Heart left ventricle (tissue), 16 donors: ENCODE measurements around the gene PLAGL2. TPM values are rescaled to one million over a fixed set of nuclear protein-coding genes. Genes with fewer than 3 reads are reported as not detected.

ENCODE experiments used
- ATAC-seq, 4 donors: fragments of 200-7000 bp; cut with Tn5 transposase; one replicate each; pipeline ENCODE4 v1.9.1; 2020 to 2022; ENCODE audit warnings: moderate library complexity in 4 of 4, mild to moderate bottlenecking in 3 of 4, moderate number of reproducible peaks in 1 of 4
- DNase-seq, 5 donors: peaks; one replicate each; pipeline ENCODE4 v3.0.0-alpha.2; 2020
- H3K27ac ChIP-seq, 12 donors: fragments of 200-600 bp; sonication (generic) in 4 of 12; one replicate each; pipeline versions ENCODE4 v1.5.0 to v1.8.0; 2016 to 2022; ENCODE audit warnings: mild to moderate bottlenecking in 2 of 12
- H3K27me3 ChIP-seq, 9 donors: fragments of 200-600 bp; sonication (generic) in 2 of 9; one replicate each; pipeline versions ENCODE4 v1.5.1 to v1.8.0; 2016 to 2022; ENCODE audit warnings: mild to moderate bottlenecking in 3 of 9
- H3K36me3 ChIP-seq, 9 donors: fragments of 200-600 bp; sonication (generic) in 2 of 9; one replicate each; pipeline versions ENCODE4 v1.5.0 to v1.8.0; 2018 to 2022; ENCODE audit warnings: mild to moderate bottlenecking in 2 of 9
- H3K4me1 ChIP-seq, 12 donors: fragments of 200-600 bp; sonication (generic) in 4 of 12; one replicate each; pipeline versions ENCODE4 v1.5.0 to v1.8.0; 2016 to 2022; ENCODE audit warnings: mild to moderate bottlenecking in 3 of 12
- H3K4me3 ChIP-seq, 12 donors: fragments of 200-600 bp; sonication (generic) in 4 of 12; one replicate each; pipeline versions ENCODE4 v1.5.0 to v1.8.0; 2017 to 2022; ENCODE audit warnings: mild to moderate bottlenecking in 9 of 12, moderate library complexity in 4 of 12
- H3K9me3 ChIP-seq, 12 donors: fragments of 200-600 bp; sonication (generic) in 4 of 12; one replicate each; pipeline versions ENCODE4 v1.5.0 to v1.8.0; 2016 to 2022; ENCODE audit warnings: mild to moderate bottlenecking in 1 of 12
- POLR2A ChIP-seq, 2 donors: fragments of 450-650 bp; IDR thresholded peaks; one replicate each; pipeline ENCODE4 v1.6.1; 2017; ENCODE audit warnings: antibody characterized with exemption in 2 of 2, mild to moderate bottlenecking in 2 of 2, moderate library complexity in 2 of 2
- WGBS, 4 donors: extraction: QIAGEN DNeasy Blood & Tissue Kit in 2 of 4; methylation state at CpG; one replicate each; pipeline versions ENCODE4 v1.1.5 to v1.1.7; 2013 to 2018; 5-methylcytosine and 5-hydroxymethylcytosine counted together
- intact Hi-C, 10 donors: fragments of 100-400 bp; cut with DNase I; formaldehyde crosslinking; loops; one replicate each; pipeline versions ENCODE4 v1.11.1 to v1.14.2; 2022
- polyA plus RNA-seq, 2 donors: library from polyadenylated mRNA; stranded (reverse); fragments of 200-250 nt; gene quantifications; one replicate each; pipeline ENCODE4 v1.2.3, GENCODE V29; 2013
- total RNA-seq, 9 donors: library from RNA; depleted of rRNA in 2 of 9; stranded (reverse); fragments of >200 nt in 2 of 9; fragmentation: NEBNext Ultra II Directional in 3 of 9; extraction: Animal tissue kit (Norgen Biotek cat#: 25700) in 3 of 9; gene quantifications; one replicate each; pipeline versions ENCODE4 v1.1.0 to v1.2.4, GENCODE V29; 2016 to 2023
- TF ChIP-seq, protein P1 (sequence below), 12 donors: fragments of 200-600 bp; sonication (generic) in 4 of 12; IDR thresholded peaks; one replicate each; pipeline versions ENCODE4 v1.5.0 to v1.8.0; 2018 to 2022; ENCODE audit warnings: antibody characterized with exemption in 12 of 12, mild to moderate bottlenecking in 5 of 12
- donor health status: ischemic (EF 13 %, LVEDD 7.1; RV severe dilation, severe dysfunction).
- donor health status: healthy with polysubstance abuse.
- donor health status: DM: no; HTN: yes; CAD: no.
- donor health status: DM: no; HTN: no; CAD: no.
- donor health status: ischemic (EF 25% LVEDD 6.9; RV normal size, moderate dysfunction).
- donor health status: ischemic (EF 25% LVEDD 5.7; RV mildly dilated, moderate dysfunction).
- donor health status: healthy.
- donor health status: DM: yes; HTN: yes; CAD: no.
- donor health status: ischemic (EF 35%, LVEDD 5.7; RV mildly dilated, moderate dysfunction).
- donor health status: nonischemic (EF 11% LVEDD 7.7; RV severe dilation, severe dysfunction).
- donor health status: DM: yes; HTN: yes; CAD: no.
- donor health status: PGD.
- donor health status: ischemic (EF 29% LVEDD 5.4; RV normal size, mild dysfunction).
- donor health status: nonischemic (EF 23%, LVEDD 6.1; RV moderate dilation, normal function).

PLAGL2 gene
- total and polyA plus RNA-seq, 11 donors = 4.0 to 9.9 (median 6.3) TPM

DNA sequence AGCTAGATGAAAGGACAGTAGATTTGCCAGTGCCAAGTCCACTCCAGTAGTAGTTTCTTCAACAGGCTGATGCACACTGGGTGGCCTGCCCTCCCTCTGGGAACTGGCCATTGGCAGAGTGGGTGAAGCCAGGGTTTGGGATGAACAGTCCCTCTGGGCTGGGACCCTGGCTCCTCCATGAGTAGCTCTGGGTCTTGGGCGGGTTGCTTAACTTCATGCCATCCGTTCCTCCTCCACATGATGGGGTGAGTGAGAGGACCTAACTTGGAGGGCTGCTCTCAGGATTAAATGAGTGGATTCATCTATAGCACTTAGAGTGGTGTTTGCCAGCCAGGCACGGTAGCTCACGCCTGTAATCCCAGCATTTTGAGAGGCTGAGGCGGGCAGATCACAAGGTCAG, 47.2 kb downstream of the PLAGL2 start:
- H3K27me3 ChIP-seq = no peaks in the 10 kb centered on the region
- H3K27ac ChIP-seq = no peak overlapping the region
- ATAC-seq (no peak), DNase-seq (no peak)
- peaks cover 3 to 92% (median 86%) of the 10 kb centered on the region in 9 donors for H3K36me3 ChIP-seq
- intact Hi-C loops = no loop called here
- no peak for TF ChIP-seq POLR2A (IDR thresholded peaks at IDR 0.05)
- TF ChIP-seq, protein P1, sequence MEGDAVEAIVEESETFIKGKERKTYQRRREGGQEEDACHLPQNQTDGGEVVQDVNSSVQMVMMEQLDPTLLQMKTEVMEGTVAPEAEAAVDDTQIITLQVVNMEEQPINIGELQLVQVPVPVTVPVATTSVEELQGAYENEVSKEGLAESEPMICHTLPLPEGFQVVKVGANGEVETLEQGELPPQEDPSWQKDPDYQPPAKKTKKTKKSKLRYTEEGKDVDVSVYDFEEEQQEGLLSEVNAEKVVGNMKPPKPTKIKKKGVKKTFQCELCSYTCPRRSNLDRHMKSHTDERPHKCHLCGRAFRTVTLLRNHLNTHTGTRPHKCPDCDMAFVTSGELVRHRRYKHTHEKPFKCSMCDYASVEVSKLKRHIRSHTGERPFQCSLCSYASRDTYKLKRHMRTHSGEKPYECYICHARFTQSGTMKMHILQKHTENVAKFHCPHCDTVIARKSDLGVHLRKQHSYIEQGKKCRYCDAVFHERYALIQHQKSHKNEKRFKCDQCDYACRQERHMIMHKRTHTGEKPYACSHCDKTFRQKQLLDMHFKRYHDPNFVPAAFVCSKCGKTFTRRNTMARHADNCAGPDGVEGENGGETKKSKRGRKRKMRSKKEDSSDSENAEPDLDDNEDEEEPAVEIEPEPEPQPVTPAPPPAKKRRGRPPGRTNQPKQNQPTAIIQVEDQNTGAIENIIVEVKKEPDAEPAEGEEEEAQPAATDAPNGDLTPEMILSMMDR (IDR thresholded peaks at IDR 0.05) = no peak
- no peaks in the 10 kb centered on the region for H3K9me3 ChIP-seq
- WGBS, 4 donors = 91 to 100% (median 95%) methylated on average over 5 of the region's 5 CpGs
- H3K4me3 ChIP-seq = no peak overlapping the region
- H3K4me1 ChIP-seq = peaks cover 0 to 8% (median 5%) of the 10 kb centered on the region in 12 donors

GRCh38 chr20:32159766-32160221, 47.7 kb downstream of the PLAGL2 start:
- intact Hi-C loops = loop anchor here in 3 of 10 donors (5.0 to 10.0 kb wide), 3 partner anchors 325 to 495 kb away; no protein-coding TSS in a partner anchor
- H3K4me1 ChIP-seq = peaks cover 2 to 13% (median 10%) of the 10 kb centered on the region in 12 donors
- 74 to 89% (median 81%) methylated on average over 5 of the region's 5 CpGs for WGBS, 4 donors
- no peak overlapping the region for H3K27ac ChIP-seq
- DNase-seq (no peak), ATAC-seq (no peak)
- H3K36me3 ChIP-seq = peaks cover 3 to 87% (median 83%) of the 10 kb centered on the region in 9 donors
- H3K27me3 ChIP-seq = no peaks in the 10 kb centered on the region
- no peaks in the 10 kb centered on the region for H3K9me3 ChIP-seq
- no peak overlapping the region for H3K4me3 ChIP-seq
- TF ChIP-seq, protein P1 (IDR thresholded peaks at IDR 0.05) = no peak
- no peak for TF ChIP-seq POLR2A (IDR thresholded peaks at IDR 0.05)

GRCh38 chr20:32158943-32159660, 48.4 kb downstream of the PLAGL2 start:
- Histone ChIP-seq H3K36me3 (peaks cover 3 to 87% (median 82%) of the 10 kb centered on the region in 9 donors), H3K4me3 (no peak overlapping the region), H3K4me1 (peaks cover 3 to 19% (median 14%) of the 10 kb centered on the region in 12 donors), H3K27me3 (no peaks in the 10 kb centered on the region), H3K27ac (no peak overlapping the region), H3K9me3 (no peaks in the 10 kb centered on the region)
- TF ChIP-seq POLR2A (IDR thresholded peaks at IDR 0.05) = no peak
- TF ChIP-seq, protein P1 (IDR thresholded peaks at IDR 0.05) = no peak
- WGBS, 4 donors = 93 to 99% (median 97%) methylated on average over 4 of the region's 4 CpGs
- intact Hi-C loops = loop anchor here in 3 of 10 donors (5.0 to 10.0 kb wide), 3 partner anchors 326 to 496 kb away; no protein-coding TSS in a partner anchor
- DNase-seq = no peak
- ATAC-seq = no peak

- peaks cover 3 to 19% (median 14%) of the 10 kb centered on the region in 12 donors for H3K4me1 ChIP-seq
- ATAC-seq = no peak
- no peak overlapping the region for H3K27ac ChIP-seq
- H3K9me3 ChIP-seq = no peaks in the 10 kb centered on the region
- no peak overlapping the region for H3K4me3 ChIP-seq
- no peak for TF ChIP-seq POLR2A (IDR thresholded peaks at IDR 0.05)
- TF ChIP-seq, protein P1 (IDR thresholded peaks at IDR 0.05) = no peak
- DNase-seq = no peak
- H3K36me3 ChIP-seq = peaks cover 3 to 88% (median 82%) of the 10 kb centered on the region in 9 donors
- intact Hi-C loops = loop anchor here in 3 of 10 donors (5.0 to 10.0 kb wide), 3 partner anchors 326 to 496 kb away; no protein-coding TSS in a partner anchor
- no peaks in the 10 kb centered on the region for H3K27me3 ChIP-seq
- WGBS, 4 donors = 96 to 97% (median 96%) methylated on average over 11 of the region's 11 CpGs
These were observed 49.2 kb downstream of the PLAGL2 start for GRCh38 chr20:32158351-32158750.
